H9 (cell line): ENCODE measurements around the gene TSPO2. TPM values are rescaled to one million over a fixed set of nuclear protein-coding genes. Genes with fewer than 3 reads are reported as not detected.
A peak's percentile ranks its signal among the peaks of the same experiment; 100 is the strongest.

Source experiments
- DNase-seq: peaks from one replicate; pipeline ENCODE4 v3.0.0-alpha.2; 2017
- H2AFZ ChIP-seq: one replicate; pipeline ENCODE4 v1.6.1; 2013; ENCODE audit warnings: mild to moderate bottlenecking, low read length, control low read depth, moderate library complexity
- H2AK5ac ChIP-seq: 2 replicates; pipeline ENCODE4 v1.6.1; 2013; ENCODE audit warnings: low read length, control low read depth, mixed read lengths; ENCODE audit not compliant: insufficient read length
- H2BK120ac ChIP-seq: one replicate; pipeline ENCODE4 v1.6.1; 2013; ENCODE audit warnings: low read depth, mild to moderate bottlenecking, low read length, control low read depth, inconsistent platforms; ENCODE audit not compliant: poor library complexity, severe bottlenecking
- H2BK12ac ChIP-seq: 2 replicates; pipeline ENCODE4 v1.6.1; 2013; ENCODE audit warnings: low read length, control low read depth, mixed read lengths, low read depth; ENCODE audit not compliant: insufficient read length
- H2BK15ac ChIP-seq: 2 replicates; pipeline ENCODE4 v1.6.1; 2013; ENCODE audit warnings: low read depth, low read length, control low read depth
- H2BK20ac ChIP-seq: one replicate; pipeline ENCODE4 v1.6.1; 2013; ENCODE audit warnings: low read depth, mild to moderate bottlenecking, low read length, control low read depth, inconsistent platforms; ENCODE audit not compliant: poor library complexity, severe bottlenecking
- H2BK5ac ChIP-seq: 2 replicates; pipeline ENCODE4 v1.6.1; 2013; ENCODE audit warnings: low read length, control low read depth, mixed read lengths; ENCODE audit not compliant: insufficient read length
- H3K14ac ChIP-seq: 2 replicates; pipeline ENCODE4 v1.6.1; 2013; ENCODE audit warnings: low read length, control low read depth; ENCODE audit not compliant: insufficient read depth
- H3K18ac ChIP-seq: 2 replicates; pipeline ENCODE4 v1.6.1; 2013; ENCODE audit warnings: low read depth, mild to moderate bottlenecking, mixed read lengths, low read length, control low read depth; ENCODE audit not compliant: insufficient read length
- H3K23ac ChIP-seq: 2 replicates; pipeline ENCODE4 v1.6.1; 2013; ENCODE audit warnings: low read length, control low read depth, mixed read lengths, low read depth; ENCODE audit not compliant: insufficient read length
- H3K23me2 ChIP-seq: 2 replicates; pipeline ENCODE4 v1.6.1; 2013; ENCODE audit warnings: low read depth, mild to moderate bottlenecking, mixed read lengths, low read length, control low read depth; ENCODE audit not compliant: insufficient read length, poor library complexity, severe bottlenecking
- H3K27ac ChIP-seq: 2 replicates; pipeline ENCODE4 v1.5.1; 2013; ENCODE audit warnings: low read length, control low read depth, mixed read lengths, low read depth; ENCODE audit not compliant: insufficient read length
- H3K27me3 ChIP-seq: 2 replicates; pipeline ENCODE4 v1.6.1; 2013; ENCODE audit warnings: low read length, control low read depth, inconsistent platforms; ENCODE audit not compliant: insufficient read depth
- H3K4ac ChIP-seq: 2 replicates; pipeline ENCODE4 v1.6.1; 2013; ENCODE audit warnings: low read depth, mild to moderate bottlenecking, control low read depth, inconsistent platforms, low read length, moderate library complexity
- H3K4me1 ChIP-seq: 2 replicates; pipeline ENCODE4 v1.6.1; 2013; ENCODE audit warnings: low read length, control low read depth, inconsistent platforms; ENCODE audit not compliant: insufficient read depth
- H3K4me2 ChIP-seq: 2 replicates; pipeline ENCODE4 v1.6.1; 2013; ENCODE audit warnings: low read length, control low read depth, mixed read lengths; ENCODE audit not compliant: insufficient read length, insufficient read depth
- H3K56ac ChIP-seq: 2 replicates; pipeline ENCODE4 v1.6.1; 2013; ENCODE audit warnings: low read depth, mild to moderate bottlenecking, mixed read lengths, low read length, control low read depth; ENCODE audit not compliant: insufficient read length
- H3K79me1 ChIP-seq: 2 replicates; pipeline ENCODE4 v1.6.1; 2013; ENCODE audit warnings: low read depth, mild to moderate bottlenecking, moderate library complexity, low read length, control low read depth, inconsistent platforms; ENCODE audit not compliant: insufficient read depth, poor library complexity, severe bottlenecking
- H3K79me2 ChIP-seq: 2 replicates; pipeline ENCODE4 v1.6.1; 2013; ENCODE audit warnings: low read length, control low read depth, inconsistent platforms; ENCODE audit not compliant: insufficient read depth
- H3K9ac ChIP-seq: 2 replicates; pipeline ENCODE4 v1.6.1; 2013; ENCODE audit warnings: low read length, control low read depth, mixed read lengths; ENCODE audit not compliant: insufficient read length; ENCODE audit errors: extremely low read depth
- H3K9me3 ChIP-seq: one replicate; pipeline ENCODE4 v1.6.1; 2013; ENCODE audit warnings: low read depth, low read length, inconsistent platforms; ENCODE audit not compliant: control insufficient read depth
- H3T11ph ChIP-seq: one replicate; pipeline ENCODE4 v1.6.1; 2013; ENCODE audit warnings: mild to moderate bottlenecking, low read length, control low read depth, inconsistent platforms
- H4K20me1 ChIP-seq: one replicate; pipeline ENCODE4 v1.6.1; 2013; ENCODE audit not compliant: control insufficient read depth, insufficient read length, insufficient read depth
- H4K5ac ChIP-seq: 2 replicates; pipeline ENCODE4 v1.6.1; 2013; ENCODE audit warnings: low read depth, mild to moderate bottlenecking, mixed read lengths, low read length, control low read depth; ENCODE audit not compliant: insufficient read length
- H4K8ac ChIP-seq: replicated peaks from 2 replicates; pipeline ENCODE4 v1.6.1; 2013; ENCODE audit warnings: low read length, control low read depth, mixed read lengths, low read depth; ENCODE audit not compliant: insufficient read length
- H4K91ac ChIP-seq: 2 replicates; pipeline ENCODE4 v1.6.1; 2013; ENCODE audit warnings: low read depth, mild to moderate bottlenecking, moderate library complexity, mixed read lengths, low read length, control low read depth; ENCODE audit not compliant: insufficient read length
- H3K27ac Mint-ChIP-seq, 3 experiments: 2 replicates in 2 of 3; 3 replicates in 1 of 3; pipeline ENCODE4 v1.8.0; 2020 to 2021; ENCODE audit warnings: mixed read lengths in 3 of 3, mild to moderate bottlenecking in 1 of 3, moderate library complexity in 1 of 3
- H3K27me3 Mint-ChIP-seq: 2 replicates; pipeline ENCODE4 v1.8.0; 2021; ENCODE audit warnings: low read depth, mild to moderate bottlenecking, moderate library complexity, mixed read lengths
- H3K36me3 Mint-ChIP-seq, 3 experiments: 2 replicates in 2 of 3; 3 replicates in 1 of 3; pipeline ENCODE4 v1.8.0; 2020 to 2021; ENCODE audit warnings: low read depth in 3 of 3, mixed read lengths in 3 of 3; ENCODE audit not compliant: insufficient read depth in 1 of 3
- H3K4me1 Mint-ChIP-seq, 2 experiments: 2 replicates each; pipeline ENCODE4 v1.8.0; 2020; ENCODE audit warnings: mixed read lengths in 2 of 2
- H3K4me3 Mint-ChIP-seq, 2 experiments: 2 replicates in 1 of 2; 3 replicates in 1 of 2; pipeline ENCODE4 v1.8.0; 2020 to 2021; ENCODE audit warnings: mild to moderate bottlenecking in 2 of 2, mixed read lengths in 2 of 2, moderate library complexity in 1 of 2
- H3K9me3 Mint-ChIP-seq, 2 experiments: 2 replicates in 1 of 2; 3 replicates in 1 of 2; pipeline ENCODE4 v1.8.0; 2020; ENCODE audit warnings: mild to moderate bottlenecking in 2 of 2, mixed read lengths in 2 of 2, moderate library complexity in 1 of 2
- WGBS: extraction: QIAGEN DNeasy Blood & Tissue Kit; methylation state at CpG from one replicate; pipeline ENCODE4 v1.1.7; 2013; ENCODE audit warnings: missing lambda C conversion rate, low lambda C conversion rate, mixed read lengths; ENCODE audit not compliant: insufficient read length; ENCODE audit errors: extremely low coverage; 5-methylcytosine and 5-hydroxymethylcytosine counted together
- total RNA-seq: library from RNA; stranded (reverse); gene quantifications from 2 replicates; pipeline ENCODE4 v1.2.1, GENCODE V29; 2021
- TF ChIP-seq, protein P1 (sequence below): fragments of 200-600 bp; sonication (generic); conservative IDR thresholded peaks from 3 replicates; pipeline ENCODE4 v1.8.0; 2021; ENCODE audit warnings: antibody characterized with exemption, mild to moderate bottlenecking

TSPO2 gene
- total RNA-seq, 1 experiment from 2014 or later, result not detected

DNA sequence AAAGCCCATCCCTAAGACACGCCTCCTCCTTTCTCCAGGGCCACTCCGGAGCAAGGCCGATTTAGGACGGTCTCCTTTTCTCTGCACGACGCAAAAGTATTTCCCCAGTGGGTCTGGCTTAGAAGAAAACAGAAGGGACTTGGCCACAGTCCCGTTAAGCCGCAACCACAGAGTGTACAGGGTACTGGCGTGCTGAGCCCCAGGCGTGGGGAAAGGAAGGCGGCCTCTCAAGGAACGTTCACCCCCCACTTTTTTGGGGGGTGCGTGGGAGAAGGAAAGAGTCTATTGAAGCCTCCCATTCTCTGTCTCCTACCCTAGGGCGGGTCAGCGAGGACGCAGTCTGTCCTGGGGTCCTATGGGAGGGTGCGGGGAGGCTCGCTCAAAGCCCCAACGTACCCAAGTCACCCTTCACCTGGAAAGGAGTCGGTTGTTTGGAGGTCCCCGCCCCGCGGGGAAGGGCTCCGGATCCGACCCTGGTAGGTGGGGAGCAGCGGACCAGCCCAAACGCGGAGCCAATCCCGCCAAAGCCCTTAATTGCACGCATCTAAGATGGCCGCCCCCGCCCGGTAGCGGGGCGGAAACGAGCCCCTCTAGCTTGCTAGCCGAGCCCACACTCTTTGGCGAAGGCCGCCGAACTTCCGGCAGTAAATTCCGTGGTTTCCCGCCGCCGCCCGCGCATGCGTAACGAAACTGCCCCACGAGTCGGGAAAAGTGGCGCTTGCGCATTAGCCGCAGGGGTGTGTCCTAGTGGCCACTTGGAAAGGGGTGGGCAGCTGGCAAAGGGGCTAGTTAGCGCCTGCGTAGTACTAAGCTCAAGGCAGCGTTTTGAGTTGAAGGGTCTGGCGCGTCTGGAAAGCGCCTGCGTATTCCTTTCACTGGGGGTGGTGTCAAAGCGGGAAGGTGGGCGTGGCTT, 29.9 kb downstream of the TSPO2 start, which contains the start of gene OARD1:
TSS of gene OARD1 (minus strand) at position 434 of the 913 bp plus-strand sequence. CDS start 722 bp downstream, outside the sequence.
- Histone ChIP-seq H2BK20ac (no peak within 1 kb of the TSS), H3K79me1 (no peaks in the 10 kb centered on the region), H3K9ac (peak within 1 kb of the TSS; percentile 91), H2AK5ac (no peak within 1 kb of the TSS), H2BK12ac (no peak within 1 kb of the TSS), H4K8ac (no peak within 1 kb of the TSS), H3K9me3 (no peaks in the 10 kb centered on the region), H3K56ac (no peak within 1 kb of the TSS), H2BK5ac (no peak within 1 kb of the TSS), H3K18ac (peak within 1 kb of the TSS; percentile 91), H2BK120ac (no peak within 1 kb of the TSS), H3K4me1 (no peaks in the 10 kb centered on the region), H3K23me2 (peaks cover 9% of the 10 kb centered on the region), H4K20me1 (no peaks in the 10 kb centered on the region), H4K5ac (peak within 1 kb of the TSS; percentile 45), H3K27ac (peak within 1 kb of the TSS; percentile 88), H3K23ac (no peak within 1 kb of the TSS), H3K79me2 (peaks cover 31% of the 10 kb centered on the region), H3K14ac (peak within 1 kb of the TSS; percentile 89), H3K4me2 (peak within 1 kb of the TSS; percentile 100), H3T11ph (no peak within 1 kb of the TSS), H3K27me3 (no peaks in the 10 kb centered on the region), H4K91ac (no peak within 1 kb of the TSS), H2BK15ac (no peak within 1 kb of the TSS), H3K4ac (no peak within 1 kb of the TSS; the same call in 1 of the 2 replicates), H2AFZ (no peak within 1 kb of the TSS)
- Mint-ChIP-seq H3K9me3 (no peaks in the 10 kb centered on the region; a peak in 1 of 5 replicates), H3K4me3 (peak within 1 kb of the TSS; percentile 91 to 92), H3K36me3 (peaks cover 0 to 42% (median 27%) of the 10 kb centered on the region in 3 experiments; a peak in 5 of 7 replicates), H3K27me3 (no peaks in the 10 kb centered on the region), H3K27ac (peak within 1 kb of the TSS; percentile 97 to 99 (median 97)), H3K4me1 (peaks cover 38 to 40% of the 10 kb centered on the region in 2 experiments)
- TF ChIP-seq, protein P1, sequence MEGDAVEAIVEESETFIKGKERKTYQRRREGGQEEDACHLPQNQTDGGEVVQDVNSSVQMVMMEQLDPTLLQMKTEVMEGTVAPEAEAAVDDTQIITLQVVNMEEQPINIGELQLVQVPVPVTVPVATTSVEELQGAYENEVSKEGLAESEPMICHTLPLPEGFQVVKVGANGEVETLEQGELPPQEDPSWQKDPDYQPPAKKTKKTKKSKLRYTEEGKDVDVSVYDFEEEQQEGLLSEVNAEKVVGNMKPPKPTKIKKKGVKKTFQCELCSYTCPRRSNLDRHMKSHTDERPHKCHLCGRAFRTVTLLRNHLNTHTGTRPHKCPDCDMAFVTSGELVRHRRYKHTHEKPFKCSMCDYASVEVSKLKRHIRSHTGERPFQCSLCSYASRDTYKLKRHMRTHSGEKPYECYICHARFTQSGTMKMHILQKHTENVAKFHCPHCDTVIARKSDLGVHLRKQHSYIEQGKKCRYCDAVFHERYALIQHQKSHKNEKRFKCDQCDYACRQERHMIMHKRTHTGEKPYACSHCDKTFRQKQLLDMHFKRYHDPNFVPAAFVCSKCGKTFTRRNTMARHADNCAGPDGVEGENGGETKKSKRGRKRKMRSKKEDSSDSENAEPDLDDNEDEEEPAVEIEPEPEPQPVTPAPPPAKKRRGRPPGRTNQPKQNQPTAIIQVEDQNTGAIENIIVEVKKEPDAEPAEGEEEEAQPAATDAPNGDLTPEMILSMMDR, result no peak
- peak; percentile 98 for DNase-seq
- WGBS, result no CpG with 5 or more reads among the region's 63 CpGs
